DOHH2 (cell line): ENCODE results near the gene CD160.
"Not testable (repeated sequence)": the region's sequence is repeated elsewhere in the genome, so short reads cannot be mapped to it uniquely, and the experiment has no call there.

Source experiments
- H3F3A ChIP-seq: fragments of 200-600 bp; sonication (generic), shearing (Covaris generic); 2 replicates; pipeline ENCODE4 v1.6.0; 2016; ENCODE audit warnings: antibody characterized with exemption, mild to moderate bottlenecking; ENCODE audit not compliant: control insufficient read depth, insufficient read depth
- H3K27ac ChIP-seq: fragments of 200-600 bp; sonication (generic); 2 replicates; pipeline ENCODE4 v1.5.1; 2014; ENCODE audit warnings: low read depth, mild to moderate bottlenecking, low read length, moderate library complexity
- H3K27me3 ChIP-seq: fragments of 200-600 bp; sonication (generic); 2 replicates; pipeline ENCODE4 v1.6.1; 2014; ENCODE audit warnings: mild to moderate bottlenecking, low read length, mixed read lengths; ENCODE audit not compliant: control insufficient read depth
- H3K36me3 ChIP-seq: fragments of 200-600 bp; sonication (generic); 2 replicates; pipeline ENCODE4 v1.6.1; 2014; ENCODE audit warnings: mild to moderate bottlenecking, low read length, moderate library complexity, mixed read lengths; ENCODE audit not compliant: control insufficient read depth
- H3K4me1 ChIP-seq: fragments of 200-600 bp; sonication (generic); 2 replicates; pipeline ENCODE4 v1.6.1; 2014; ENCODE audit warnings: mild to moderate bottlenecking, low read length, mixed read lengths; ENCODE audit not compliant: control insufficient read depth
- H3K4me2 ChIP-seq: fragments of 200-600 bp; sonication (generic); 2 replicates; pipeline ENCODE4 v1.6.0; 2014; ENCODE audit warnings: mild to moderate bottlenecking, low read length, moderate library complexity
- H3K4me3 ChIP-seq: fragments of 200-600 bp; sonication (generic); 2 replicates; pipeline ENCODE4 v1.5.1; 2014; ENCODE audit warnings: mild to moderate bottlenecking, low read length, mixed read lengths
- H3K79me2 ChIP-seq: fragments of 200-600 bp; sonication (generic); 2 replicates; pipeline ENCODE4 v1.6.1; 2014; ENCODE audit warnings: mild to moderate bottlenecking, low read length, mixed read lengths; ENCODE audit not compliant: control insufficient read depth
- H3K9me2 ChIP-seq: fragments of 200-600 bp; sonication (generic); replicated peaks from 2 replicates; pipeline ENCODE4 v1.6.1; 2014; ENCODE audit warnings: mild to moderate bottlenecking, low read length, mixed read lengths; ENCODE audit not compliant: control insufficient read depth
- H3K9me3 ChIP-seq: fragments of 200-600 bp; sonication (generic); 2 replicates; pipeline ENCODE4 v1.6.1; 2014; ENCODE audit warnings: antibody characterized with exemption, low read length, mixed read lengths; ENCODE audit not compliant: control insufficient read depth, insufficient read depth
- H4K20me1 ChIP-seq: fragments of 200-600 bp; sonication (generic); 2 replicates; pipeline ENCODE4 v1.6.0; 2014; ENCODE audit warnings: low read depth, mild to moderate bottlenecking, antibody characterized with exemption, low read length, moderate library complexity; ENCODE audit not compliant: control insufficient read depth, insufficient read depth
- EZH2phosphoT487 ChIP-seq: fragments of 200-600 bp; sonication (generic); IDR thresholded peaks from 2 replicates; pipeline ENCODE4 v1.6.1; 2017; ENCODE audit warnings: borderline replicate concordance, mild to moderate bottlenecking, antibody characterized with exemption, low read length, moderate library complexity, mixed read lengths
- TF ChIP-seq, protein P1 (sequence below): fragments of 200-600 bp; sonication (generic); IDR thresholded peaks from one replicate; pipeline ENCODE4 v1.5.1; 2014; ENCODE audit warnings: antibody characterized with exemption, mild to moderate bottlenecking, low read depth, low read length; ENCODE audit not compliant: poor library complexity, severe bottlenecking

Gene CD160

GRCh38 chr1:145719230-145720079, at the start of gene CD160:
Gene CD160, plus strand, starts transcription at chr1:145719499. Its CDS starts 8,829 bp downstream, at chr1:145728328.
- H3F3A ChIP-seq = no peaks in the 10 kb centered on the region
- H3K27ac ChIP-seq = no peak within 1 kb of the TSS
- no peak within 1 kb of the TSS for H3K4me2 ChIP-seq
- no peaks in the 10 kb centered on the region for H3K36me3 ChIP-seq
- H3K9me3 ChIP-seq = no peaks in the 10 kb centered on the region
- no peaks in the 10 kb centered on the region for H3K79me2 ChIP-seq
- H3K27me3 ChIP-seq = peaks cover 5% of the 10 kb centered on the region; the same call in 1 of the 2 replicates
- H3K9me2 ChIP-seq = no peaks in the 10 kb centered on the region
- no peak within 1 kb of the TSS for H3K4me3 ChIP-seq
- no peak for TF ChIP-seq EZH2phosphoT487
- TF ChIP-seq, protein P1, sequence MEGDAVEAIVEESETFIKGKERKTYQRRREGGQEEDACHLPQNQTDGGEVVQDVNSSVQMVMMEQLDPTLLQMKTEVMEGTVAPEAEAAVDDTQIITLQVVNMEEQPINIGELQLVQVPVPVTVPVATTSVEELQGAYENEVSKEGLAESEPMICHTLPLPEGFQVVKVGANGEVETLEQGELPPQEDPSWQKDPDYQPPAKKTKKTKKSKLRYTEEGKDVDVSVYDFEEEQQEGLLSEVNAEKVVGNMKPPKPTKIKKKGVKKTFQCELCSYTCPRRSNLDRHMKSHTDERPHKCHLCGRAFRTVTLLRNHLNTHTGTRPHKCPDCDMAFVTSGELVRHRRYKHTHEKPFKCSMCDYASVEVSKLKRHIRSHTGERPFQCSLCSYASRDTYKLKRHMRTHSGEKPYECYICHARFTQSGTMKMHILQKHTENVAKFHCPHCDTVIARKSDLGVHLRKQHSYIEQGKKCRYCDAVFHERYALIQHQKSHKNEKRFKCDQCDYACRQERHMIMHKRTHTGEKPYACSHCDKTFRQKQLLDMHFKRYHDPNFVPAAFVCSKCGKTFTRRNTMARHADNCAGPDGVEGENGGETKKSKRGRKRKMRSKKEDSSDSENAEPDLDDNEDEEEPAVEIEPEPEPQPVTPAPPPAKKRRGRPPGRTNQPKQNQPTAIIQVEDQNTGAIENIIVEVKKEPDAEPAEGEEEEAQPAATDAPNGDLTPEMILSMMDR = no peak
- H4K20me1 ChIP-seq = no peaks in the 10 kb centered on the region
- H3K4me1 ChIP-seq = 0 out of 2 replicates have a peak, but pooled peaks cover 5% of the 10 kb centered on the region

GRCh38 chr1:145670995-145671745, 48.1 kb upstream of the CD160 start:
- not testable (repeated sequence) for H3K9me3 ChIP-seq, H3F3A ChIP-seq, H3K36me3 ChIP-seq, H3K4me2 ChIP-seq, H3K27me3 ChIP-seq, H3K4me3 ChIP-seq, H4K20me1 ChIP-seq, H3K4me1 ChIP-seq, H3K27ac ChIP-seq, H3K79me2 ChIP-seq, H3K9me2 ChIP-seq

- H3K4me1 ChIP-seq, H3K27me3 ChIP-seq, H3K27ac ChIP-seq: not testable (repeated sequence)
These were observed 46.1 kb upstream of the CD160 start for GRCh38 chr1:145673217-145673616.

DNA sequence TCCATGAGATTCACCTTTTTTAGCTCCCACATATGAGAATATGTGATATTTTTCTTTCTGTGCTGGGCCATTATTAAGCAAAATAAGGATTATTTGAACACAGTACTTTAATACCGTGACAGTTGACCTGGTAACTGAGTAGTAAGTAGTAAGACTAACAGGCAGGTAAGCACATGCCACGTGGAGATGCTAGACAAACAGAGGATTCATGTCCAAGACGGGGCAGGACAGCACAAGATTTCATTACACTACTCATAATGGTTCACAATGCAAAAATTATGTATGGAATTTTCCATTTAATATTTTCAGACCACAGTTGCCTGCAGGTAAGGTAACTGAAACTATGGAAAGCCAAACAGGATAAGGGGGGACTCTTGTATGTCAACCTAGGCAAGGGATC, 34.4 kb upstream of the CD160 start:
- H3K36me3 ChIP-seq = not testable (repeated sequence)

More at GRCh38 chr1:145673217-145673616, 46.1 kb upstream of the CD160 start:
- not testable (repeated sequence) for H4K20me1 ChIP-seq, H3K9me2 ChIP-seq, H3F3A ChIP-seq, H3K79me2 ChIP-seq, H3K4me2 ChIP-seq, H3K36me3 ChIP-seq, H3K9me3 ChIP-seq, H3K4me3 ChIP-seq

GRCh38 chr1:145686078-145686477, 33.2 kb upstream of the CD160 start:
- H3K27ac ChIP-seq, H3F3A ChIP-seq, H3K4me3 ChIP-seq, H4K20me1 ChIP-seq, H3K4me1 ChIP-seq, H3K36me3 ChIP-seq, H3K27me3 ChIP-seq, H3K79me2 ChIP-seq, H3K4me2 ChIP-seq, H3K9me2 ChIP-seq, H3K9me3 ChIP-seq: not testable (repeated sequence)

More for the DNA sequence above, 34.4 kb upstream of the CD160 start:
- not testable (repeated sequence) for H3K9me2 ChIP-seq, H4K20me1 ChIP-seq, H3K9me3 ChIP-seq, H3K27ac ChIP-seq, H3K27me3 ChIP-seq, H3F3A ChIP-seq, H3K4me3 ChIP-seq, H3K4me1 ChIP-seq, H3K79me2 ChIP-seq, H3K4me2 ChIP-seq
